IMR-90 (cell line): ENCODE data around the gene VSIR.

Source experiments
- BHLHE40 ChIP-seq: fragments of 150-350 bp; IDR thresholded peaks from 2 replicates; pipeline ENCODE4 v1.6.1; 2016; ENCODE audit warnings: mild to moderate bottlenecking, low read depth, low read length
- ELK1 ChIP-seq: fragments of 150-350 bp; IDR thresholded peaks from 2 replicates; pipeline ENCODE4 v1.6.1; 2016; ENCODE audit warnings: low read depth, mild to moderate bottlenecking, low read length, moderate library complexity, borderline replicate concordance
- FOS ChIP-seq: fragments of 150-350 bp; IDR thresholded peaks from 2 replicates; pipeline ENCODE4 v1.6.1; 2016; ENCODE audit warnings: low read depth, low read length
- MAFK ChIP-seq: IDR thresholded peaks from 2 replicates; pipeline ENCODE4 v1.6.1; 2012; ENCODE audit warnings: low read depth, low read length, improper control_type of control experiment
- MAZ ChIP-seq: IDR thresholded peaks from 2 replicates; pipeline ENCODE4 v1.6.1; 2012; ENCODE audit warnings: low read depth, mild to moderate bottlenecking, low read length, improper control_type of control experiment, moderate library complexity, borderline replicate concordance
- MXI1 ChIP-seq: IDR thresholded peaks from 2 replicates; pipeline ENCODE4 v1.6.1; 2012; ENCODE audit warnings: low read depth, mild to moderate bottlenecking, low read length, moderate library complexity, borderline replicate concordance
- NFE2L2 ChIP-seq: fragments of 150-350 bp; IDR thresholded peaks from 2 replicates; pipeline ENCODE4 v1.6.1; 2016; ENCODE audit warnings: low read depth, mild to moderate bottlenecking, low read length
- POLR2A ChIP-seq: IDR thresholded peaks from 2 replicates; pipeline ENCODE4 v1.6.1; 2012; ENCODE audit warnings: mild to moderate bottlenecking, low read depth, low read length
- RAD21 ChIP-seq: IDR thresholded peaks from 2 replicates; pipeline ENCODE4 v1.6.1; 2012; ENCODE audit warnings: low read length, improper control_type of control experiment
- RCOR1 ChIP-seq: IDR thresholded peaks from 2 replicates; pipeline ENCODE4 v1.6.1; 2012; ENCODE audit warnings: mild to moderate bottlenecking, low read length, improper control_type of control experiment; ENCODE audit not compliant: insufficient replicate concordance
- RFX5 ChIP-seq: IDR thresholded peaks from 2 replicates; pipeline ENCODE4 v1.8.0; 2012; ENCODE audit warnings: low read depth, mild to moderate bottlenecking, low read length, moderate library complexity
- SMC3 ChIP-seq: fragments of 150-350 bp; IDR thresholded peaks from 2 replicates; pipeline ENCODE4 v1.6.1; 2016; ENCODE audit warnings: low read depth, mild to moderate bottlenecking, antibody characterized with exemption, low read length, moderate library complexity
- TF ChIP-seq, protein P1 (sequence below): conservative IDR thresholded peaks from 2 replicates; pipeline ENCODE4 v1.5.1; 2012; ENCODE audit warnings: mild to moderate bottlenecking, low read depth, low read length, improper control_type of control experiment
- TF ChIP-seq, protein P2 (sequence below): fragments of 150-350 bp; IDR thresholded peaks from 2 replicates; pipeline ENCODE4 v1.6.1; 2017; ENCODE audit warnings: mild to moderate bottlenecking, antibody characterized with exemption, low read length, low read depth

GRCh38 chr10:71772832-71773220, 494 bp downstream of the VSIR start:
- TF ChIP-seq, protein P1, sequence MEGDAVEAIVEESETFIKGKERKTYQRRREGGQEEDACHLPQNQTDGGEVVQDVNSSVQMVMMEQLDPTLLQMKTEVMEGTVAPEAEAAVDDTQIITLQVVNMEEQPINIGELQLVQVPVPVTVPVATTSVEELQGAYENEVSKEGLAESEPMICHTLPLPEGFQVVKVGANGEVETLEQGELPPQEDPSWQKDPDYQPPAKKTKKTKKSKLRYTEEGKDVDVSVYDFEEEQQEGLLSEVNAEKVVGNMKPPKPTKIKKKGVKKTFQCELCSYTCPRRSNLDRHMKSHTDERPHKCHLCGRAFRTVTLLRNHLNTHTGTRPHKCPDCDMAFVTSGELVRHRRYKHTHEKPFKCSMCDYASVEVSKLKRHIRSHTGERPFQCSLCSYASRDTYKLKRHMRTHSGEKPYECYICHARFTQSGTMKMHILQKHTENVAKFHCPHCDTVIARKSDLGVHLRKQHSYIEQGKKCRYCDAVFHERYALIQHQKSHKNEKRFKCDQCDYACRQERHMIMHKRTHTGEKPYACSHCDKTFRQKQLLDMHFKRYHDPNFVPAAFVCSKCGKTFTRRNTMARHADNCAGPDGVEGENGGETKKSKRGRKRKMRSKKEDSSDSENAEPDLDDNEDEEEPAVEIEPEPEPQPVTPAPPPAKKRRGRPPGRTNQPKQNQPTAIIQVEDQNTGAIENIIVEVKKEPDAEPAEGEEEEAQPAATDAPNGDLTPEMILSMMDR: no peak
- no peak for TF ChIP-seq POLR2A
- no peak for TF ChIP-seq FOS
- no peak for TF ChIP-seq NFE2L2
- no peak for TF ChIP-seq BHLHE40
- TF ChIP-seq MAZ: no peak
- TF ChIP-seq SMC3: no peak
- no peak for TF ChIP-seq RFX5
- TF ChIP-seq MXI1: no peak
- no peak for TF ChIP-seq MAFK
- TF ChIP-seq RAD21: no peak
- TF ChIP-seq, protein P2, sequence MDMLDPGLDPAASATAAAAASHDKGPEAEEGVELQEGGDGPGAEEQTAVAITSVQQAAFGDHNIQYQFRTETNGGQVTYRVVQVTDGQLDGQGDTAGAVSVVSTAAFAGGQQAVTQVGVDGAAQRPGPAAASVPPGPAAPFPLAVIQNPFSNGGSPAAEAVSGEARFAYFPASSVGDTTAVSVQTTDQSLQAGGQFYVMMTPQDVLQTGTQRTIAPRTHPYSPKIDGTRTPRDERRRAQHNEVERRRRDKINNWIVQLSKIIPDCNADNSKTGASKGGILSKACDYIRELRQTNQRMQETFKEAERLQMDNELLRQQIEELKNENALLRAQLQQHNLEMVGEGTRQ: no peak
- TF ChIP-seq ELK1: no peak
- no peak for TF ChIP-seq RCOR1
